Activated CD4-positive, alpha-beta T cell treated with anti-CD3 and anti-CD28 coated beads for 4 hours (primary cell): Measurements from ENCODE around the gene CHRM4.

Source experiments
- DNase-seq, 2 donors: peaks; one replicate each; pipeline ENCODE4 v3.0.0-alpha.2; 2020

CHRM4 gene

GRCh38 chr11:46402957-46403902 lies 11.7 kb upstream of the CHRM4 start:
- DNase-seq: no peak

GRCh38 chr11:46397526-46397925 lies 6.0 kb upstream of the CHRM4 start:
- no peak for DNase-seq

DNA sequence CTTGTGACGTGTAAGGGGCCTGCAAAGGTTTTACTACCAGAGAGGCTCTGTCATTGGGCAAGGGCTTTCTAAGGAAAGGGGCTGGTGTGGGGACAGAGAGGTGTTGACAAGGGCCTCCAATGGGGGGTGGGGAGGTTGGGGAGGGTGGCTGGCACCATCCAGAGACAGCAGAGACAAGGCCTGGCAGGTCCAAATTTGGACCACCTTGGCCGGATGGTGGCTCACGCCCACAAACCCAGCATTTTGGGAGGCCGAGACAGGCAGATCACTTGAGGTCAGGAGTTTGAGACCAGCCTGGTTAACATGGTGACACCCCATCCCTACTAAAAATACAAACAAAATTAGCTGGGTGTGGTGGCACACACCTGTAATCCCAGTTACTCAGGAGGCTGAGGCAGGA lies 2.2 kb upstream of the CHRM4 start:
- DNase-seq: no peak

DNA sequence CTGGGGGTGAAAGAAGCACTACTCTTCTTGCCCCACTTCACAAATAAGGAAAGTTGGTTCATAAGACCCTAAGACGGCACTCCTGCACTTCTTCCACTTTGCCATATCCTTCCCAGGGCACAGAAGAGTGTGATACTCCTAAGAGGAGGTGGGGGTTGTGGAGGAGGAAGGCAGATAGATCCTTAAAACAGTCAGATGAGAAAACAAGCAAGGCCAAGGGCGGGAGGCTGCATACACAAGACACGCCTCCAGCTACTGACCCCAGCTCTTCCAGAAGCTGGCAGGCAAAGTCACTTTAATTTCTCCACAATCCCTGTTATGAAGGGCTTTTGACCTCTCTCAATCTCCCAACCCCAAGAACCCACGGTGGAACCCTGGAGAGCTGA lies 1.6 kb upstream of the CHRM4 start:
- DNase-seq: no peak

DNA sequence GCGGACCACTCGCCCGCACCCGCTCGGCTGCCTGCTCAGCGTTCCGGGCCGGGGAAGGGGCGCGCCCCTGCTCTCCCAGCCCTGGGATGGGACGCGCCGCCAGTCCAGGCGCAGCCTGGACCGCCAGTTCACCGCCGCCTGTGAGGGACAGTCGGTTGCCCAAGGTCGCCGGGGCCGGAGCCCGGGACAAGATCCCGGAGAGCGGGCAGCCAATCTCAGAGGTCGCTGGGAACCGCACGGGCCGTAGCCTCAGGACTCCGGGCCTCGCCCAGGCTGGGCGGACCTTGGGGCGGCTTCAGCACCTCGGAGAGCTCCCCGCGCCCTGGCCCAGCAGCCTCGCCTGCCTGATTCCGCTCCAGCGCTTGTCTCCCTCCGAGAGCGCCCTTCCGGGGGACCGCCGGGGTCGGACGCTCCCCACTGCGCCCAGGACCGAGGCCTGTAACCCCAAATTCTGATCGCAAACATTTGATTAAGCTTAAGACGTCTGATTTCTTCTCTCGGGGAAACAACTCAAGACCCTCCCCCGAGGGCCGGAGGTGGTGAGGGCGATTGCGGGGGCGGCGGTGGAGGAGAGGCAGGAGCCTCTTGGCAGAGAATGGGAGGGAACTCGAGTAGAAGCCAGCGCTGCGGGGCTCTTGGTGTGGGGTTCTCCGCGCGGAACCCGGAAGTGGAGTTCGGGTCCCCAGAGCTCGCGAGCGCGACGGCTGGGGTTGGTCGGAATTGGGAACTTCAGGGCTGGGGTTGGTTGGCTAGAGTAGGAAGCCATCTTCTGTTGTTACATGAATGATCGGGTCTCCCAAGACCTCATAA lies 1.1 kb upstream of the CHRM4 start:
- DNase-seq: peak; percentile 64

DNA sequence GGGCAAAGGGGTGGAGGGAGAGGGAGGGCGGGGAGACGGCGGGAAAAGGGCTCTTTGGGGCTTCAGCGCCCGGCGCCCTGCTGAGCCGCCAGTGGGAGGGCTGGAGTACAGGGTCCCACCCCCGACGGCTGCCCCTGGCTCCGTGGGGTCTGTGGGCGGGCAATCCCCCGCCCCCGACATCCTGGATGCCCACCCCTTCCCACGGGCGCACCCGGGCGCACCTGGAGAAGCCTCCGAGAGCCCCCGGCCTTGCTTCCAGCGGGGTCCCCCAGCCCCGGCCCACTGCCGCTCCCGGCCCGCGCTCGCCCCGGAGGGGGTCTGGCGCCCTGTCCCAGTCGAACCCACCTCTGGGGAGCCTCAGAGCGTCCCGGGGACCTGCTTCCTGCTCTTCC lies 394 bp downstream of the CHRM4 start:
- DNase-seq: no peak

- DNase-seq: no peak
Observed at GRCh38 chr11:46390331-46391171, 1.0 kb downstream of the CHRM4 start.

DNA sequence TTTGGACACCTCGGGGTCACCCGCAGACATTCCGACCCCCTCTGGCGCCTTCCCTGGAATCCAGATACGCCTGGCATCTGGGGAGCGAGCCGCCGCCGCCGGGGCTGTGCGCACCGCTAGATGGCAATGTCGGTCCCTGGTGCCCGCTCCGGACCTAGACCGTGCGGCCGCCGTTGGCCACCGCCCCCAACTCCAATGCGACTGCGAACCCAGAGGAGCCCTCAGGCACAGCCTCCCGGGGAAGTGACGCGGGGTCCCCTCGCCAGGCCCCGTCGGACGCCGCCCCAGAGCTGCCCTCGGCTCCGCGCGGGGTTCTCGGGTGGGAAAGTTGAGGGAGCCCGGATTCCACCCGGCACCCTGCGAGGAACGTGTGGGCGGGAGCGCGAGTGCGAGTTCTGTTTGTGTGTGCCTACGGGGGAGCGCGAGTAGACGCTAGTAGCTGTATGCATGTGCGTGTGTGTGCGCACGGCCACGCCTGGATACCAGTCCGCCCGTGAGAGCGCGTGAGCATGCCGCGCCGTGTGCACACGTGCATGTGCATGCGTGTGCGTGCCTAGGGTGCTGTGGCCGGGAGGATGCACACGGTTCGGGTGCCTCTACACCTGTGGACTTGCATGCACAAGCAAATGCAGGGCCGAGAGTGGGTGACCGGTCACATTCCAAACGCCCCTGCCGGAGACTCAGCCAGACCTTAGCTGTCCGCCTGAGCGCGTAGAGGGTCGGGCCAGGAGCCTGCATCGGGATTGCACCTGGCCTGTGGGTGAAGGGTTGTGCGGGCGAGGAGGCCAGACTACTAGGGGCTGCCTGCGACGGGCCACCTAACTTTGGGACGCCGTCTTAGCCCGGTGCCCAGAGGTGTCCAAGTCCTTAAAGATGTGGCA lies 1.9 kb downstream of the CHRM4 start:
- peak; percentile 29 to 33 for DNase-seq

DNA sequence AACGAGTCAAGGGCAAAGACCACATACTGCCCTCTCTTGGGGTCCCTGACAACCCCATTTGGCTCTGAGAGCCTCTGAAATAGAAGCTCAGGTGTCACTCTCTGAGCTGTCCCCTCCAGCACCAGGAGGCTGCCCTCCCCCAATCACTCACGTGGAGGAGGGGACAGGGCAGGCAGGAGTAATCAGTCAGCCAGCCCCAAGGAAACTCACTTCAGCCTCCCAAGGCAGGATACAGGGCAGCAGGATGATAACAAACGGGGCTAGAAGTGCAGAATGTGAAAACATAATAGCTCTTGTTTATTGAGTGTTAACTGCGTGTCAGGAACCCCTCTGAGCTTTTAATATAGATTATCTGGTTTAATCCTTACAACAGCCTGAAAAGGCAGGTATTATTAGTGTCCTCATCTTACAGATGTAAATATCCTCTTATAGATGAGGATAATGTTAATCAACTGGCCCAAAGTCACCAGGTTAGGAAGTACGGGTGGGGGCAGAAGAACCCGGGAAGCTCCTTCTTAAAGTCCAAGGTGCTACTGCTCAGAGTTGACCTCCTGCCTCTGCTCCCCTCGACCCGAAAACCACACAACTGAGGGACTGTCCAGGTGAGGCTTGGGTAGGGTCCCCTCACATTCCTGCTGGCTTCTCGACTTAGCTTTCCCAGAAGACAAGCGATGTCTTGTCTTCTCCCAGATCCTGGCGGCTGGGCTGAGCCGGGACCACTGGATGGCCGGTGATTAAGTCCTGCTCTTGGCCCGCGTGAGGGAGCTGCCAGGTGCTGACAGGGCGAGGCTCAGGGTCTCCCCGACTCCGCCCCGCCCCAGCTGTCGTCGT lies 2.7 kb downstream of the CHRM4 start:
- DNase-seq: no peak

- no peak for DNase-seq
Observed at GRCh38 chr11:46387919-46388618, 3.5 kb downstream of the CHRM4 start.

- DNase-seq: no peak
Observed at GRCh38 chr11:46387456-46387855, 4.1 kb downstream of the CHRM4 start.

DNA sequence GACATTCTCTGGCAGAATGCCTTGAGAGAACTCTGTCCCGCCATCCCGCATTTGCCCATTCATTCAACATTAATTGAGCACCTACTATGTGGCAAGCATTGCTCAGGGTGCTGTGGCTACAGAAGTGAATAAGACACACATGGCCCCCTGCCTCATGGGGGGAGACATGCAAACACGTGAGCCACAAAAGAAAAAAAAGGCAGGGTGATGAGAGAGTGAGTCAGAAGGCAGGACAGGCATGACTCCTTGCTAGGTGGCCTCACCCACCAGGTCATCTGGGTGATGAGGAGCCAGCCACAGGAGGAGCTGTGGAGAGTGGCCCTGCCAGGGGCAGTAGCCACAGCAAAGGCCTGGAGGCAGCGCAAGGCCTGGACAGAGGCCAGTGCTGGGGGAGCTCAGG lies 4.9 kb downstream of the CHRM4 start:
- no peak for DNase-seq

- no peak for DNase-seq
Observed at GRCh38 chr11:46386005-46386578, 5.5 kb downstream of the CHRM4 start.

DNA sequence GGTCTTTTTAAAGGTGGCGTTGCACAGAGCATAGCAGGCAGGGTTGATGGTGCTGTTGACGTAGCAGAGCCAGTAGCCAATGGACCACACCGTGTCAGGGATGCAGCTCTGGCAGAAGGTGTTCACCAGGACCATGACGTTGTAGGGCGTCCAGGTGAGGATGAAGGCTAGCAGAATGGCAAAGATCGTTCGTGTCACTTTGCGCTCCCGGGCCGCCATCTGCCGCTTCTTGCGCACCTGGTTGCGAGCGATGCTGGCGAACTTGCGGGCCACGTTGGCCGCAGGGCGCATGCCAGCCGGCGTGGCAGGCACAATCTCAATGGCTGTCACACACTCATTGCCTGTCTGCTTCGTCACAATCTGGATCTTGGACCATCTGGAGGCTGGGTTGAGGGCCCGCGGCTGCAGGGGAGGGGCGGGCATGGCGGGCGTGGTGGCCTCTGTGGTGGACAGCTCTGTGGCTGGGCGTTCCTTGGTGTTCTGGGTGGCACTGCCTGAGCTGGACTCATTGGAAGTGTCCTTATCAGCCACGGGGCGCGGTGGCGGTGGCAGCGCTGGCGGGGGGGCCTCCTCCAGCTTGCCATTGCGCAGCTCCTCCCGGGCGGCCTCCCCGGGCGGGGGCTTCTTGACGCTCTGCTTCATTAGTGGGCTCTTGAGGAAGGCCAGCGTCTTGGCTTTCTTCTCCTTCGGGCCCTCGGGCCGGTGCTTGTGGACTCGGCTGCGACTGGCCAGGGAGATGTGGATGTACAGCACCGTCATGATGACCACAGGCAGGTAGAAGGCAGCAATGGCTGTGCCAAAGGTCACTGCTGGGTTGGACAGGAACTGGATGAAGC lies 6.2 kb downstream of the CHRM4 start:
- no peak for DNase-seq

DNA sequence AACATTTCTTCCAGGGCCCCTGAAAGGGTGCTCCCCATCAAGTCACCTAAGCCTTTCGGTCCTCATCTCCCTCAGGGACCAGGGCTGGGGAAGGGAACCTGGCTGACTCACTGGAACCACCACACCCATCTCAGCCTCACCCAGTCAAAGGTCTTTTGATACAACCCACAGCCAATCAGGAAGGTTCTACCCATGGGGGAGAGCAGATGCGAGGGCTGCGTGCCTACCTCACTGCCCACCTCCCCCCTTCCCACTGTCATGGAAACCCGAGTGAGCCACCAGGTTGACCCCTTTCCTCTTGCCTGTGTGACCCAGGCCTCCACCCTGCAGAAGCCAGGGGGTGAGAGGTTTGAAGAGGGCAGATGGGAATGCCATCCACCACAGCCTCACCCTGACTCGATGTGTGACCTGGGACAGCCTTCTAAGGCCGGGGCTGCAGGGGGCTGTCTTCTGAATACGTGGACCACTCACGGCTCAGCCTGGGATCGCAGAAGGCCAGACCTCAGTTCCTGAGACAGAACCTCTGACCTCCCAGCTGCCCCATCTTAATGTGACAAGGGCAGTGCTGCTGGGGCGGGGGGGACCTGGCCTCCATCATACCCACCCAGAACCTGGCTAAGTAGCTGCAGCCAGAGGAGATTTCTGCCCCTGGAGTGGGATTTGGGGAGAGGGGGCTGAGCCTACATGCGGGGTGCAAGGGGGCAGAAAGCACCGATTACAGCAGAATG lies 7.4 kb downstream of the CHRM4 start:
- DNase-seq: no peak

DNA sequence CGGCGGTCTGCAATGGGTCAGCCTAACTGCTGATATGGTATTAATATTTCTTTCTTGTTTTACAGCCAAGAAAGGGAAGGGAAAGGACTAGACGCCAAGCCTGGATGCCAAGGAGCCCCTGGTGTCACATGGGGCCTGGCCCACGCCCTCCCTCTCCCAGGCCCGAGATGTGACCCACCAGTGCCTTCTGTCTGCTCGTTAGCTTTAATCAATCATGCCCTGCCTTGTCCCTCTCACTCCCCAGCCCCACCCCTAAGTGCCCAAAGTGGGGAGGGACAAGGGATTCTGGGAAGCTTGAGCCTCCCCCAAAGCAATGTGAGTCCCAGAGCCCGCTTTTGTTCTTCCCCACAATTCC lies 8.2 kb downstream of the CHRM4 start:
- no peak for DNase-seq

GRCh38 chr11:46382646-46383403 lies 8.8 kb downstream of the CHRM4 start:
- DNase-seq: no peak
